PC-9 (cell line): Measurements from ENCODE around the gene KRTAP3-1. TPM values are rescaled to one million over a fixed set of nuclear protein-coding genes. Genes with fewer than 3 reads are reported as not detected.

Experiments used
- BruUV-seq: library from RNA; stranded (reverse); fragments of 400-500 nt; replicated peaks from 2 replicates; lab custom pipeline; 2021; lab: Mats Ljungman, UMichigan
- CTCF ChIA-PET: fragments of 300-600 bp; sonication (Branson Sonifier 250); formaldehyde crosslinking; loops from one replicate; lab custom pipeline; 2022; ENCODE audit warnings: antibody characterized with exemption; lab: Charles Lee
- POLR2A ChIA-PET: fragments of 300-600 bp; sonication (Branson Sonifier 250); formaldehyde crosslinking; loops from one replicate; lab custom pipeline; 2022; ENCODE audit warnings: antibody characterized with exemption; ENCODE audit not compliant: unreplicated experiment; lab: Charles Lee
- DNase-seq, 2 experiments: peaks; one replicate each; pipeline versions ENCODE4 v3.0.0 to v3.0.0-alpha.2; 2015 to 2022; ENCODE audit warnings: mixed read lengths in 1 of 2
- H2AFZ ChIP-seq: fragments of 200-600 bp; sonication (generic); 2 replicates; pipeline ENCODE4 v1.8.1; 2017; ENCODE audit warnings: antibody characterized with exemption
- H3F3A ChIP-seq: fragments of 200-600 bp; sonication (generic); 2 replicates; pipeline ENCODE4 v1.8.1; 2017; ENCODE audit warnings: antibody characterized with exemption, mild to moderate bottlenecking, low read depth; ENCODE audit not compliant: insufficient read depth
- H3K27ac ChIP-seq: fragments of 200-600 bp; sonication (generic); 2 replicates; pipeline ENCODE4 v1.6.1; 2016; ENCODE audit warnings: mixed run types
- H3K27me3 ChIP-seq: fragments of 200-600 bp; sonication (generic); 2 replicates; pipeline ENCODE4 v1.6.1; 2016; ENCODE audit warnings: low read depth, mixed run types; ENCODE audit not compliant: insufficient read depth
- H3K36me3 ChIP-seq: fragments of 200-600 bp; sonication (generic); 2 replicates; pipeline ENCODE4 v1.6.1; 2016; ENCODE audit warnings: low read depth, mixed run types
- H3K4me1 ChIP-seq: fragments of 200-600 bp; sonication (generic); replicated peaks from 2 replicates; pipeline ENCODE4 v1.6.1; 2016; ENCODE audit warnings: mixed run types; ENCODE audit not compliant: insufficient read depth
- H3K4me2 ChIP-seq: fragments of 200-600 bp; sonication (generic); 2 replicates; pipeline ENCODE4 v1.6.1; 2017; ENCODE audit warnings: mixed run types
- H3K4me3 ChIP-seq: fragments of 200-600 bp; sonication (generic); 2 replicates; pipeline ENCODE4 v1.6.1; 2016; ENCODE audit warnings: mixed run types
- H3K79me2 ChIP-seq: fragments of 200-600 bp; sonication (generic); 2 replicates; pipeline ENCODE4 v1.6.1; 2017; ENCODE audit warnings: low read depth, mixed run types
- H3K9me2 ChIP-seq: fragments of 200-600 bp; sonication (generic); 2 replicates; pipeline ENCODE4 v1.8.1; 2017; ENCODE audit warnings: mild to moderate bottlenecking; ENCODE audit not compliant: insufficient read depth
- H3K9me3 ChIP-seq: fragments of 200-600 bp; sonication (generic); 2 replicates; pipeline ENCODE4 v1.8.1; 2016; ENCODE audit warnings: low read depth; ENCODE audit not compliant: insufficient read depth
- H4K20me1 ChIP-seq: fragments of 200-600 bp; sonication (generic); 2 replicates; pipeline ENCODE4 v1.8.1; 2017; ENCODE audit not compliant: insufficient read depth
- CTCF ChIP-seq: fragments of 200-600 bp; sonication (generic); conservative IDR thresholded peaks from 2 replicates; pipeline ENCODE4 v1.6.1; 2017; ENCODE audit warnings: mixed run types, antibody characterized with exemption, mild to moderate bottlenecking, moderate library complexity
- EZH2 ChIP-seq: fragments of 200-600 bp; sonication (generic); IDR thresholded peaks from 2 replicates; pipeline ENCODE4 v1.8.0; 2017; ENCODE audit warnings: antibody characterized with exemption, low read depth
- intact Hi-C: fragments of 100-400 bp; cut with micrococcal nuclease; formaldehyde crosslinking; loops from one replicate; pipeline ENCODE4 v1.10.0; 2022; ENCODE audit not compliant: unreplicated experiment
- total RNA-seq: library from RNA; stranded (reverse); gene quantifications from 2 replicates; pipeline ENCODE4 v1.2.3, GENCODE V29; 2021

Gene KRTAP3-1
- total RNA-seq, 1 experiment from 2014 or later = not detected

- TF ChIP-seq CTCF = no peak
- TF ChIP-seq EZH2 = no peak
- Histone ChIP-seq H3K9me3 (no peaks in the 10 kb centered on the region), H3K79me2 (no peaks in the 10 kb centered on the region), H4K20me1 (no peaks in the 10 kb centered on the region), H2AFZ (no peak overlapping the region), H3K27ac (no peak overlapping the region), H3F3A (no peaks in the 10 kb centered on the region), H3K4me3 (no peak overlapping the region), H3K36me3 (no peaks in the 10 kb centered on the region), H3K4me2 (no peak overlapping the region), H3K27me3 (no peaks in the 10 kb centered on the region), H3K4me1 (no peaks in the 10 kb centered on the region), H3K9me2 (no peaks in the 10 kb centered on the region)
- ChIA-PET POLR2A (no interaction called here), CTCF (no interaction called here)
- DNase-seq = no peak
- BruUV-seq = no TSS peak
- intact Hi-C loops = no loop called here
These were observed 28.8 kb downstream of the KRTAP3-1 start for GRCh38 chr17:40980117-40980516.

GRCh38 chr17:40978575-40979151 is 30.3 kb downstream of the KRTAP3-1 start:
- H3K4me3 ChIP-seq = no peak overlapping the region
- no peak for DNase-seq
- intact Hi-C loops = no loop called here
- no peaks in the 10 kb centered on the region for H3F3A ChIP-seq
- H2AFZ ChIP-seq = no peak overlapping the region
- BruUV-seq = no TSS peak
- H3K4me2 ChIP-seq = no peak overlapping the region
- no peaks in the 10 kb centered on the region for H3K4me1 ChIP-seq
- POLR2A ChIA-PET = no interaction called here
- no peak for TF ChIP-seq CTCF
- no peak for TF ChIP-seq EZH2
- H4K20me1 ChIP-seq = no peaks in the 10 kb centered on the region
- no peaks in the 10 kb centered on the region for H3K36me3 ChIP-seq
- no peaks in the 10 kb centered on the region for H3K27me3 ChIP-seq
- H3K9me3 ChIP-seq = no peaks in the 10 kb centered on the region
- H3K9me2 ChIP-seq = no peaks in the 10 kb centered on the region
- H3K79me2 ChIP-seq = no peaks in the 10 kb centered on the region
- H3K27ac ChIP-seq = no peak overlapping the region
- CTCF ChIA-PET = no interaction called here

GRCh38 chr17:40975516-40975915 is 33.4 kb downstream of the KRTAP3-1 start:
- H3K4me3 ChIP-seq = no peak overlapping the region
- H3K27me3 ChIP-seq = no peaks in the 10 kb centered on the region
- H3K4me1 ChIP-seq = no peaks in the 10 kb centered on the region
- no peaks in the 10 kb centered on the region for H4K20me1 ChIP-seq
- H3K79me2 ChIP-seq = no peaks in the 10 kb centered on the region
- H3K9me3 ChIP-seq = no peaks in the 10 kb centered on the region
- intact Hi-C loops = no loop called here
- TF ChIP-seq CTCF (no peak), EZH2 (no peak)
- no peaks in the 10 kb centered on the region for H3K9me2 ChIP-seq
- H3K27ac ChIP-seq = no peak overlapping the region
- H3K36me3 ChIP-seq = no peaks in the 10 kb centered on the region
- BruUV-seq = no TSS peak
- ChIA-PET CTCF (no interaction called here), POLR2A (no interaction called here)
- DNase-seq = no peak
- no peak overlapping the region for H3K4me2 ChIP-seq
- H3F3A ChIP-seq = no peaks in the 10 kb centered on the region
- no peak overlapping the region for H2AFZ ChIP-seq
